ENCODE results near the gene FAM107B. TPM values are rescaled to one million over a fixed set of nuclear protein-coding genes. Genes with fewer than 3 reads are reported as not detected.

The FAM107B gene
- total and polyA plus RNA-seq, 2 experiments from 2014 or later, result 11.0 to 17.6 TPM

GRCh38 chr10:14669576-14669975 lies 105.1 kb downstream of the FAM107B start:
- Histone ChIP-seq H3K27me3 (ENCODE audit: insufficient read depth) (no peaks in the 10 kb centered on the region), H3K79me2 (replicated peaks; ENCODE audit: insufficient read depth) (no peaks in the 10 kb centered on the region), H3K4me3 (no peak overlapping the region), H3K4me2 (no peak overlapping the region), H3K9me2 (ENCODE audit: insufficient read depth) (no peaks in the 10 kb centered on the region), H4K20me1 (replicated peaks; ENCODE audit: insufficient read depth) (no peaks in the 10 kb centered on the region), H2AFZ (no peak overlapping the region), H3F3A (replicated peaks; ENCODE audit: low read depth) (no peaks in the 10 kb centered on the region), H3K27ac (ENCODE audit: low read depth) (no peak overlapping the region), H3K4me1 (ENCODE audit: insufficient read depth) (peaks cover 15% of the 10 kb centered on the region), H3K36me3 (ENCODE audit: insufficient read depth) (no peaks in the 10 kb centered on the region)
- H3K27ac Mint-ChIP-seq, result no peak overlapping the region
- DNase-seq (ENCODE audit: low spot score) (no peak), ATAC-seq (no peak)
- H3K4me1 Mint-ChIP-seq, result peaks cover 16% of the 10 kb centered on the region
- H3K4me3 Mint-ChIP-seq, result no peak overlapping the region
- TF ChIP-seq POLR2AphosphoS5 (IDR thresholded peaks at IDR 0.05; ENCODE audit: low read depth), result no peak
- no peak for TF ChIP-seq JUNB (IDR thresholded peaks at IDR 0.05; ENCODE audit: unreplicated experiment)
- TF ChIP-seq CREB1 (CRISPR knock-in tag; IDR thresholded peaks at IDR 0.05; ENCODE audit: low read depth), result no peak
- TF ChIP-seq STAT1 (IDR thresholded peaks at IDR 0.05; ENCODE audit: unreplicated experiment), result no peak
- no peak for TF ChIP-seq EZH2phosphoT487 (IDR thresholded peaks at IDR 0.05; ENCODE audit: unreplicated experiment)
- TF ChIP-seq, protein P1, sequence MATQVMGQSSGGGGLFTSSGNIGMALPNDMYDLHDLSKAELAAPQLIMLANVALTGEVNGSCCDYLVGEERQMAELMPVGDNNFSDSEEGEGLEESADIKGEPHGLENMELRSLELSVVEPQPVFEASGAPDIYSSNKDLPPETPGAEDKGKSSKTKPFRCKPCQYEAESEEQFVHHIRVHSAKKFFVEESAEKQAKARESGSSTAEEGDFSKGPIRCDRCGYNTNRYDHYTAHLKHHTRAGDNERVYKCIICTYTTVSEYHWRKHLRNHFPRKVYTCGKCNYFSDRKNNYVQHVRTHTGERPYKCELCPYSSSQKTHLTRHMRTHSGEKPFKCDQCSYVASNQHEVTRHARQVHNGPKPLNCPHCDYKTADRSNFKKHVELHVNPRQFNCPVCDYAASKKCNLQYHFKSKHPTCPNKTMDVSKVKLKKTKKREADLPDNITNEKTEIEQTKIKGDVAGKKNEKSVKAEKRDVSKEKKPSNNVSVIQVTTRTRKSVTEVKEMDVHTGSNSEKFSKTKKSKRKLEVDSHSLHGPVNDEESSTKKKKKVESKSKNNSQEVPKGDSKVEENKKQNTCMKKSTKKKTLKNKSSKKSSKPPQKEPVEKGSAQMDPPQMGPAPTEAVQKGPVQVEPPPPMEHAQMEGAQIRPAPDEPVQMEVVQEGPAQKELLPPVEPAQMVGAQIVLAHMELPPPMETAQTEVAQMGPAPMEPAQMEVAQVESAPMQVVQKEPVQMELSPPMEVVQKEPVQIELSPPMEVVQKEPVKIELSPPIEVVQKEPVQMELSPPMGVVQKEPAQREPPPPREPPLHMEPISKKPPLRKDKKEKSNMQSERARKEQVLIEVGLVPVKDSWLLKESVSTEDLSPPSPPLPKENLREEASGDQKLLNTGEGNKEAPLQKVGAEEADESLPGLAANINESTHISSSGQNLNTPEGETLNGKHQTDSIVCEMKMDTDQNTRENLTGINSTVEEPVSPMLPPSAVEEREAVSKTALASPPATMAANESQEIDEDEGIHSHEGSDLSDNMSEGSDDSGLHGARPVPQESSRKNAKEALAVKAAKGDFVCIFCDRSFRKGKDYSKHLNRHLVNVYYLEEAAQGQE (IDR thresholded peaks at IDR 0.05; ENCODE audit: unreplicated experiment), result no peak
- TF ChIP-seq EZH2 (IDR thresholded peaks at IDR 0.05; ENCODE audit: low read depth, unreplicated experiment), result no peak
- TF ChIP-seq, protein P2, sequence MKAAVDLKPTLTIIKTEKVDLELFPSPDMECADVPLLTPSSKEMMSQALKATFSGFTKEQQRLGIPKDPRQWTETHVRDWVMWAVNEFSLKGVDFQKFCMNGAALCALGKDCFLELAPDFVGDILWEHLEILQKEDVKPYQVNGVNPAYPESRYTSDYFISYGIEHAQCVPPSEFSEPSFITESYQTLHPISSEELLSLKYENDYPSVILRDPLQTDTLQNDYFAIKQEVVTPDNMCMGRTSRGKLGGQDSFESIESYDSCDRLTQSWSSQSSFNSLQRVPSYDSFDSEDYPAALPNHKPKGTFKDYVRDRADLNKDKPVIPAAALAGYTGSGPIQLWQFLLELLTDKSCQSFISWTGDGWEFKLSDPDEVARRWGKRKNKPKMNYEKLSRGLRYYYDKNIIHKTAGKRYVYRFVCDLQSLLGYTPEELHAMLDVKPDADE (IDR thresholded peaks at IDR 0.05), result no peak
- no peak for TF ChIP-seq NANOG (IDR thresholded peaks at IDR 0.05; ENCODE audit: borderline replicate concordance)
- TF ChIP-seq ZNF331 (CRISPR knock-in tag; IDR thresholded peaks at IDR 0.05; ENCODE audit: low read depth), result no peak
- TF ChIP-seq ZNF114 (CRISPR knock-in tag; IDR thresholded peaks at IDR 0.05), result no peak
- TF ChIP-seq, protein P3, sequence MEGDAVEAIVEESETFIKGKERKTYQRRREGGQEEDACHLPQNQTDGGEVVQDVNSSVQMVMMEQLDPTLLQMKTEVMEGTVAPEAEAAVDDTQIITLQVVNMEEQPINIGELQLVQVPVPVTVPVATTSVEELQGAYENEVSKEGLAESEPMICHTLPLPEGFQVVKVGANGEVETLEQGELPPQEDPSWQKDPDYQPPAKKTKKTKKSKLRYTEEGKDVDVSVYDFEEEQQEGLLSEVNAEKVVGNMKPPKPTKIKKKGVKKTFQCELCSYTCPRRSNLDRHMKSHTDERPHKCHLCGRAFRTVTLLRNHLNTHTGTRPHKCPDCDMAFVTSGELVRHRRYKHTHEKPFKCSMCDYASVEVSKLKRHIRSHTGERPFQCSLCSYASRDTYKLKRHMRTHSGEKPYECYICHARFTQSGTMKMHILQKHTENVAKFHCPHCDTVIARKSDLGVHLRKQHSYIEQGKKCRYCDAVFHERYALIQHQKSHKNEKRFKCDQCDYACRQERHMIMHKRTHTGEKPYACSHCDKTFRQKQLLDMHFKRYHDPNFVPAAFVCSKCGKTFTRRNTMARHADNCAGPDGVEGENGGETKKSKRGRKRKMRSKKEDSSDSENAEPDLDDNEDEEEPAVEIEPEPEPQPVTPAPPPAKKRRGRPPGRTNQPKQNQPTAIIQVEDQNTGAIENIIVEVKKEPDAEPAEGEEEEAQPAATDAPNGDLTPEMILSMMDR (conservative IDR thresholded peaks at IDR 0.05; ENCODE audit: low read depth in 2 of 2), result no peak
- TF ChIP-seq, protein P4, sequence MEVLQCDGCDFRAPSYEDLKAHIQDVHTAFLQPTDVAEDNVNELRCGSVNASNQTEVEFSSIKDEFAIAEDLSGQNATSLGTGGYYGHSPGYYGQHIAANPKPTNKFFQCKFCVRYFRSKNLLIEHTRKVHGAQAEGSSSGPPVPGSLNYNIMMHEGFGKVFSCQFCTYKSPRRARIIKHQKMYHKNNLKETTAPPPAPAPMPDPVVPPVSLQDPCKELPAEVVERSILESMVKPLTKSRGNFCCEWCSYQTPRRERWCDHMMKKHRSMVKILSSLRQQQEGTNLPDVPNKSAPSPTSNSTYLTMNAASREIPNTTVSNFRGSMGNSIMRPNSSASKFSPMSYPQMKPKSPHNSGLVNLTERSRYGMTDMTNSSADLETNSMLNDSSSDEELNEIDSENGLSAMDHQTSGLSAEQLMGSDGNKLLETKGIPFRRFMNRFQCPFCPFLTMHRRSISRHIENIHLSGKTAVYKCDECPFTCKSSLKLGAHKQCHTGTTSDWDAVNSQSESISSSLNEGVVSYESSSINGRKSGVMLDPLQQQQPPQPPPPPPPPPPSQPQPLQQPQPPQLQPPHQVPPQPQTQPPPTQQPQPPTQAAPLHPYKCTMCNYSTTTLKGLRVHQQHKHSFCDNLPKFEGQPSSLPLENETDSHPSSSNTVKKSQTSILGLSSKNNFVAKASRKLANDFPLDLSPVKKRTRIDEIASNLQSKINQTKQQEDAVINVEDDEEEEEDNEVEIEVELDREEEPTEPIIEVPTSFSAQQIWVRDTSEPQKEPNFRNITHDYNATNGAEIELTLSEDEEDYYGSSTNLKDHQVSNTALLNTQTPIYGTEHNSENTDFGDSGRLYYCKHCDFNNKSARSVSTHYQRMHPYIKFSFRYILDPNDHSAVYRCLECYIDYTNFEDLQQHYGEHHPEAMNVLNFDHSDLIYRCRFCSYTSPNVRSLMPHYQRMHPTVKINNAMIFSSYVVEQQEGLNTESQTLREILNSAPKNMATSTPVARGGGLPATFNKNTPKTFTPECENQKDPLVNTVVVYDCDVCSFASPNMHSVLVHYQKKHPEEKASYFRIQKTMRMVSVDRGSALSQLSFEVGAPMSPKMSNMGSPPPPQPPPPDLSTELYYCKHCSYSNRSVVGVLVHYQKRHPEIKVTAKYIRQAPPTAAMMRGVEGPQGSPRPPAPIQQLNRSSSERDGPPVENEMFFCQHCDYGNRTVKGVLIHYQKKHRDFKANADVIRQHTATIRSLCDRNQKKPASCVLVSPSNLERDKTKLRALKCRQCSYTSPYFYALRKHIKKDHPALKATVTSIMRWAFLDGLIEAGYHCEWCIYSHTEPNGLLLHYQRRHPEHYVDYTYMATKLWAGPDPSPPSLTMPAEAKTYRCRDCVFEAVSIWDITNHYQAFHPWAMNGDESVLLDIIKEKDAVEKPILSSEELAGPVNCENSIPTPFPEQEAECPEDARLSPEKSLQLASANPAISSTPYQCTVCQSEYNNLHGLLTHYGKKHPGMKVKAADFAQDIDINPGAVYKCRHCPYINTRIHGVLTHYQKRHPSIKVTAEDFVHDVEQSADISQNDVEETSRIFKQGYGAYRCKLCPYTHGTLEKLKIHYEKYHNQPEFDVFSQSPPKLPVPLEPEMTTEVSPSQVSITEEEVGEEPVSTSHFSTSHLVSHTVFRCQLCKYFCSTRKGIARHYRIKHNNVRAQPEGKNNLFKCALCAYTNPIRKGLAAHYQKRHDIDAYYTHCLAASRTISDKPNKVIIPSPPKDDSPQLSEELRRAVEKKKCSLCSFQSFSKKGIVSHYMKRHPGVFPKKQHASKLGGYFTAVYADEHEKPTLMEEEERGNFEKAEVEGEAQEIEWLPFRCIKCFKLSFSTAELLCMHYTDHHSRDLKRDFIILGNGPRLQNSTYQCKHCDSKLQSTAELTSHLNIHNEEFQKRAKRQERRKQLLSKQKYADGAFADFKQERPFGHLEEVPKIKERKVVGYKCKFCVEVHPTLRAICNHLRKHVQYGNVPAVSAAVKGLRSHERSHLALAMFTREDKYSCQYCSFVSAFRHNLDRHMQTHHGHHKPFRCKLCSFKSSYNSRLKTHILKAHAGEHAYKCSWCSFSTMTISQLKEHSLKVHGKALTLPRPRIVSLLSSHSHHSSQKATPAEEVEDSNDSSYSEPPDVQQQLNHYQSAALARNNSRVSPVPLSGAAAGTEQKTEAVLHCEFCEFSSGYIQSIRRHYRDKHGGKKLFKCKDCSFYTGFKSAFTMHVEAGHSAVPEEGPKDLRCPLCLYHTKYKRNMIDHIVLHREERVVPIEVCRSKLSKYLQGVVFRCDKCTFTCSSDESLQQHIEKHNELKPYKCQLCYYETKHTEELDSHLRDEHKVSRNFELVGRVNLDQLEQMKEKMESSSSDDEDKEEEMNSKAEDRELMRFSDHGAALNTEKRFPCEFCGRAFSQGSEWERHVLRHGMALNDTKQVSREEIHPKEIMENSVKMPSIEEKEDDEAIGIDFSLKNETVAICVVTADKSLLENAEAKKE (CRISPR knock-in tag; IDR thresholded peaks at IDR 0.05), result no peak
- H3K27me3 Mint-ChIP-seq (ENCODE audit: insufficient read depth, low read depth, poor library complexity), result no peaks in the 10 kb centered on the region
- 0 out of 3 replicates have a peak, but pooled peaks cover 3% of the 10 kb centered on the region for H3K36me3 Mint-ChIP-seq (ENCODE audit: low read depth)
- H3K9me3 Mint-ChIP-seq, result peaks cover 9% of the 10 kb centered on the region; the same call in 2 of the 3 replicates

Measured in GM23338 (cell line).